CD4-positive, alpha-beta T cell treated with Interleukin-12 subunit alpha and Interleukin-12 subunit beta, for 1 hour (primary cell): Measurements from ENCODE around the gene MGLL.

Experiments used
- DNase-seq: peaks from one replicate; pipeline ENCODE4 v3.0.0-alpha.2; 2020

MGLL gene

DNA sequence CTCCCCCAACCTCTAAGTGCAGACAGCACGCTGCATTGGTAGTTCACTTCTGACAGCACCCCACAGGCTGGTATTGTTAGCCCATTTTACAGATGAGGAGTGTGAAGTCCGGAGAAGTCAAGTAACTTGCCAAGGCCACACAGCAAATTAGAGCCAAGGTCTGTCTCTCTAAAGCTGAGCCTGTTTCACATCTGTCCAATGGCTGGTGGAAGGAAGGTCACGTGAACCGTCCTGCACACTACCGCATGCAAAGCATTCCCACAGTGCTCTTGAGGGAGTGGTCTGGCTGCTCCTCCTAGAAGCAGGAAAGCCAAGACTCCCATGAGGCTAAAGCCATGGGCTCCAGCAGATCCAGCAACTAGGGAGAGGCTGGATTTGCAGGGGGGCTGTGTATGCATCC lies 50.0 kb downstream of the MGLL start:
- DNase-seq = no peak

DNA sequence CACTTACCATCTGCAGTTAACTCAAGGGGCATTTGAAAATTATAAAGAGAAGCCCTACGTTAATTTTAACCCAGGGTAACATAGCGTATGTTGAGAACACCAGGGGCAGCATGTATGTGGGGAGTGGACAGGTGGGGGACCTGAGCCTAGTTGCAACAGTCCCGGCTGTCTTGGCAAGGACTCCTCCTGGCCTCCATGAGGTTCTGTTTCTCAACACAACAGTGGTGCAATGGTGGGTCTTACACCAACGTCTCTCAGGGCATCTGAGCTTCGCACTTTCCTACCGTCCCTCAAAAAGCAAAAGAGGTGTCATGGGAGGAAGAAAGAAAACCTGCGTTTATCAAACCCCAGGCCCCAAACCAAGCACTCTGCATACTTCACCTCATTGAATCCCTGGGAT lies 50.6 kb downstream of the MGLL start:
- DNase-seq = no peak

DNA sequence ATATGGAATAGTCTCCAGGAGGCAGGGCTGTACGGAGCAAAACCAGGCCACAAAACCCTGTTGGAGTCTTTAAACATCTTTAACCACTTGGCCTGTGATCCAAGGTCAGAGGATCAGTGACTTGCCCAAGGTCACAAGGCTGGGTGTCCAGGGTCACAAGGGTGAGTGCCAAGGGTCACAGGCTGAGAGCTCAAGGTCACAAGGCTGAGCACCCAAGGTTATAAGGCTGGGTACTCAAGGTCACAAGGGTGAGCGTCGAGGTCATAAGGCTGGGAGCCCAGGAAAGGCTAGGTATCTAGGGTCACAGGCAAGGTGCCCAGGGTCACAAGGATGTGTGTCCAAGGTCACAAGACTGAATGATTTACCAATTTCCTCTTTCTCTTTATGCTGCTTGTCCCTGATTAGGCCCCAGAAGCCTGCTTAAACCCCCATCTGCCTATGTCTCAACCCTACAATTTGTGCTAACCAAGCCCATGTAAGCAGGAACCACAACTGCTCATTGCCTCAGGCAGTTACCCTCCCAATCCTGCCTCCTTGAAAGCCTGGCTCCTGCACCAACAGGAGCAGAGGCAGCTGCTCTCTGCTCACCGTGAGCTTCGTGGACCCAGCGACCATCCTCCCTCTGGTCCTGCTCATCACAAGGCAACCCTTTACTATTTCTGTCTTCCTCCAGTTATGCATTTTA lies 51.5 kb downstream of the MGLL start:
- DNase-seq = no peak

DNA sequence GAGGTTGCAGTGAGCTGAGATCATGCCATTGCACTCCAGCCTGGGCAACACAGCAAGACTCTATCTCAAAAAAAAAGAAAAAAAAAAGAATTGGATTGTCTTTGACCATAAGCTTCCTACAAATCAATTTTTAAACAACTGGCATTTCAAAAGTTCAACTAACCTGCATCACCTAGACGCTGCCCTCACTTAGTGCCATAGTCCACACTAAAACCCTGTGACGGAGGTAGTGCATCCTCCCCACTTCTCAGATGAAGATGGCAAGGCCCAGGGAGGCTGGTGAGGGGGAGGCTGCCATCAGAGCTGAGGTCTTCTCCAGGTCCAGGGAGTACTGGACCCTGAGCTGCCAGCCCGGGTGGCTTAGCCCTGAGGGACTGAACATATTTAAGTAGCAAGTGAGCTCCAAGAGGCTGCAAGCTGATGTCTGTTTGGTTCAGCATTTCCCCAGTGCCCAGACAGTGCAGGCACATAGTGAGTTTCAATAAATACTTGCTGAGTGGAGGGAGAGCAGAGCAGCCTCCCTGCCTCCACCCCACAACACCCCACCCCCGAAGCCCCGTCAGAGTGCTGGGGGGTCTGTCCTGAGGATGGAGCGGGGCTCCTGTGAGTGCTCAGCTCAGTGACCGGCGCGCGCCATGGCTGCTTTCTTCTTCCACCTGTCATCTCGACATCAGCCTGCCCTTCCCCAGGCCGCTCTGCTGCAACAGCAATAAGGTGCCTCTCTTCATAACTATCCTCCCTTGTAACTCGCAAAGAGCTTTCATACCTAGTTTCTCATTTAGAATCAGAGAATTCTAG lies 52.8 kb downstream of the MGLL start:
- no peak for DNase-seq

DNA sequence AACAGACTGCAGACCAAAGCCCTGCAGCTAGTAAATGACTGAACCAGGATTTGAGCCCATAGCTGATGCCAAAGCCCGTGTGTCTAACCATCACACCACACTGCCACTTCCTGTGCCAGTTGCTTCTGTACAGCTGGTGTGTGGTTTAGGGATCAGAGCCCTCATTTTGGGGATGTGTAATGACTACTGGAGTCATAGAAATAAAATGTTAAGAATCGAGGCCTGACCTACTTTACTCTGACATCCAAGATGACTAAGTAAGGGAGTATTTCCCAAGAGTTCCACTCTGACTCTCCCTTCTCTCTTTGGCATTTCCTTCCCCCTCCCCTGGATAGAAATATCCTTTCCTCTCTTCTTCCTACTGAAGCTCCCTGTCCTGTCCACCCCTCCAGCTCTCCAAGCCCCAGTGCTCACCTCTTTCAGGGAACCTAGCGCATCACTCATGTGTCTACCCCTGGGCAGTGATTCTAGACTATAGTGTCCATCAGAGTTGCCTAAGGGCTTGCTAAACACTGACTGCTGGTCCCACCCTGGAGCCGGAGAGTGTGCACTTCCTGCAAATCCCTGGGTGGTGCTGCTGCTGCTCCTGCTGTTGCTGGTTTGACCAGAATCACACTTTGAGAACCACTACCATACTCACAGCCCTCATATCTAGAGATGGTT lies 53.8 kb downstream of the MGLL start:
- DNase-seq = no peak

DNA sequence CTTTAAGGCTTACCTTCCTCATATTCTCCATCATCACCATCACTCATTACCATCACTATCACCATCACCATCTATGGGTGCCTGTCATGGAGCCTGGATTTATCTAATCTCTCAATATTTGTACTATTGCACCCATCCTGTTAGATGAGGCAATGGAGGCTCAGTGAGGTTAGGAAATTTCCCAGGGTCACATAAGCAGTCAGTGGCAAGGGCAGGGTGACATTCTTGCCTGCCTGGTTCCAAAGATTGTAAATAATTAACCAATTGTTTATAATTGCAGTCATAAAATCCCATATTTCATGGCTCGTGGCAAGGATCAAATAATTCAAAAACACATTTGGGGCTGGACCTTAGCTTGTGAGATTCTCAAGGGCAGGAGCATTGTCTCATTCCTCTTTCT lies 55.2 kb downstream of the MGLL start:
- DNase-seq = no peak

DNA sequence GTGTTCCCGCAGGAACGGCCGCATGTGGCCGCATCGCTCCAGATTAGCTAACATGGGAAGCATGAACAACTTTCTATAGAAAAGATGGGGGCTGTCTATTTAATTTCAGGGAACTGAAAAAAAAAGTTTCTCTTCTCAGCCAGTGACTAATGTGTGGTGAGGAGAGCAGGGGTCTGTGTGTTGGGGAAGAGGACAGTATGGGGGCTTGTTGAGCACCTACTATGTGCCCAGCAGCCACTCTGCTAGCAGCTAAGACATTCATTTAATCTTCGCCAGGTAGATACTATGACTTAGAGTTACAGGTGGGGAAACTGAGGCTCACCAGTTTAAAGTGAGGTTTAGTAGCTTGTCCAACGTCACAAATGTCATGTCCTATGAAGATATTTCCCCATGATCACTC lies 56.6 kb downstream of the MGLL start:
- DNase-seq = no peak

DNA sequence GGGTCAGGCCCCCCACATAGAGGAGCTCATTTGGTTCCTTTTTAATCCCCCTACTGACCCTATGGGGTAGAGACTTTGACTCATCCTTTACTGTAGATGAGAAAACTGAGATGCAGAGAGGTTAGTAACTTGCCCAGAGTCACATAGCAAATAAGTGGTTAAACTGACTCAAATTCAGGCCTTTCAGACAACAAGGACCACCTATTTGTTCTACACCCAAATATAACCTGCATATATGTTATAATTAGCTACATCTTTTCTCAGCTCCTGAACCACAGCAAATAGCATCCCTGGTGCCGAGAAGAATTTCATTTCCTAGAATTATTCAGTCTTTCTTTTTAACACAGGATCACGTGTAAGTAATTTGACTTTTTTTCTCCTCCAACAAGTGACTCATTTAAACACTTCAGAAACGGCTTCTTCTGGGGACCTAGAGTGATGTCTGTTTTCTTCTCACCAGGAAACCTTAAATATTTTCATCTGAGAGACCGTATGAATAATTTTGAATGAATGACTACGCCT lies 57.4 kb downstream of the MGLL start:
- DNase-seq = no peak

DNA sequence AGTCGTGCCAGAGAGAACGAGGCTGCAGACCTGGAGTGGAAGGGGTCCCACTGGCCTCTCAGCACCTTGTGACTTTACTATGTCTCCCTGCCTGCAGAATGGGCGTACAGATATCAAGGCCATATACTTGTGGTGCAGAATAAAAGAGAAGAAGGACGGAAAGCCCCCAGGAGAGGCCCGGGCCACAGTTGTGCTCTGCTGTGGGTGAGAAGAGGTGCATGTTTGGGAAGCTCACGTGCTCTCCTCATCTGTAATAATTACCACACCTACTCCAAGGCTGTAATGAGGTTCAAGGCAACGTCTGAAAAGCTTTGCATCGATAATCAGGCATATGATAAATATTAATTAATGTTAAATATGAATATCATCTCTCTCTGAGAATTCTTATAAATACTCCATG lies 58.0 kb downstream of the MGLL start:
- no peak for DNase-seq

DNA sequence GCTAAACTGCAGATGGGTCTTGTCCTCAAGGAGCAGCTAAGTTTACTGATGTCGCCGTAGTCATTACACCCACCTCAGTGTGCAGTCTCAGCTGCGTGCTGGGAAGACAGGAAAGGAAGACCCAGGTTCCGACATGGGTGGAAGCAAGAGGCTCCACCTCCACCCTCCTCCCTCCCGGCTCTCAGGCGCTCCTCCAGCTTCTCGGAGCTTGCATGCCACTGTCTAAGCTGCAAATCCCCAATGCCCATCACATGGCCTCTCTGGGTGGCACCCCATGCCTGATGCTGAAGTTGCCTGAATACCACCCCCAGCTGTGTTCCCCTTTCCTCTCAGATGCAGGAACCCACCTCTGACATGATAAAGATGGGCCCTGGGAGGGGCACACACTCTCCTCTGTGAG lies 58.5 kb downstream of the MGLL start:
- no peak for DNase-seq

DNA sequence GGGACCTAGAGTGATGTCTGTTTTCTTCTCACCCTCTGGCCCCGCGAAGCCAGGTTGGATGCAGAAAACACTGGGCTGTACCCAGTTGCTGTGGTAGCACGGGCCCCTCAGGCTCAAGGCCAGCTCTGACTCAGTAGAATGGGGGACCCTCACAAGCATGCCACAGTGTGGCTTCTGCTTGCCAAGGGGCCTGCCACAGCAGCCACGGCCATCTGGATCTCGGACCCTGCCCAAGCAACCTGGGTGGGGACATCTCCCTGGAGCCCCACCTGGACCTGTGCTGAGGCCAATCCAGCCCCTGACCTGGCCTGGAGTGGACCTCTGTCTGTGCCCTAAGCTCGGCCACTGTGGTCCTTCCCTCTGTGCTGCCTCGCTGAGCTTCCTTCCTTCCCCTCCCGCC lies 59.0 kb downstream of the MGLL start:
- DNase-seq = no peak

DNA sequence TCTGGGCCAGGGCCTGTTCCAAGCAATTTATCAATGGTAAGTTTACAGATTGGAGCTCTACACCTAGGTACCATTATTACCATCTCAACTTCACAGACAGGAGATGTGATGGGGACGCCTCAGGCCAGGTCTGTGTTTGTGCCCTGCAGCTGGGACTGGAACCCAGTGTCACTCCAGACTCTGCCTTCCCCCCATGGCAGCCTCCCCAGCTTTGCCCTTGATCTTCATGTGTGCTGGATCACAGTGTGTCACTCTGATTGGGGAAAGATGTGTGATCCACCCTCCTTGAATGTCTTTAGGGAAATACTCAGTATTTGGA lies 59.6 kb downstream of the MGLL start:
- no peak for DNase-seq

DNA sequence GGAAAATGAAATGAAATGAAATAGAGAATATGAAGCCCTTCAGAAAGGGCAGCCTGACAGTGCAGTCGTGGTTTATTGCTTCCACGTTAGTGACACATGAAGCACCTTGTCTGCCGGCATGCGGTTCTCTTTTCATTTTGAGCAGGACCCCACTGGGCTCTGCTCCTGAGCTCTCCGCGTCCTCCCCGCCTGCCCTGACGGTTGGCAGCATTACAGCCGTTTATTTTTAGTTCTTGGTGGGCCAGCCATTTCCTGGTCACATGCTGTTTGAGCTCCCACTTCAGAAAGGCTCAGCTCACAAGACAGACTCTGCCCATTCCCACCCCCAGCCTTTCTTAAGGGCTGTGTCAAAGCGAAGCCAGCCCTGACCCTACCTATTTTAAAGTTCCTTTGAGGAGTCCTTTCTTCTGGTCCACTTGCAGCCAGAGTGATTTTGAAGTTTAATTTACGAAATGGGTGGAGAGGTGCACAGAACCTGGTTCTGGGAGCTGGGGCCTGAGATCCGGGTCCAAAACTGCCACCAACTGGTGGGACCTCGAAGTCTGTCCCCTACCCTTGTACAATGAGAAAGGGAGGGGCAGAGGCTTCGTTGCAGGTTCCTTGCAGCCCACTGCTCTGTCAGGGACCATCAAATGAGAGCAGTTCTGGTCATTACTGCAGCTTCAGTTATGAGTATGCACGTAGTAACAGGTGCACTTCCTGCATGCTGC lies 60.1 kb downstream of the MGLL start:
- DNase-seq = no peak

DNA sequence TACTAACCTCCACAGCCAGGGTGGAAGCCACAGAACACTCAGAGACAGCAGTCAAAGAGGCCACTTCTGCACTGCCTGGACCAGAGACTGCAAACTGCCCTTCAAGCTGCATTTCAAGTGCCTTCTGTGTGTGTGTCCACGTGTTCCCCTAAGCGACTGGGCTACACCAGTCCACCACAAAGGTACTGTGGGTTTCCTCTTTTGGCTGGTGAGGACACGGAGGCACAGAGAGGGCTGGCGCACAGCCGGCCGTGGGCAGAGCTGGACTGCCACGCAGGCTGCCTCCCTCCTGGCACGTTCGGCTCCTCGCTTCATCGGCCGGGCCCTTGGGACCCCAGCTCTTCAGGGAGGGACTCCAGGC lies 60.9 kb downstream of the MGLL start:
- DNase-seq = no peak

DNA sequence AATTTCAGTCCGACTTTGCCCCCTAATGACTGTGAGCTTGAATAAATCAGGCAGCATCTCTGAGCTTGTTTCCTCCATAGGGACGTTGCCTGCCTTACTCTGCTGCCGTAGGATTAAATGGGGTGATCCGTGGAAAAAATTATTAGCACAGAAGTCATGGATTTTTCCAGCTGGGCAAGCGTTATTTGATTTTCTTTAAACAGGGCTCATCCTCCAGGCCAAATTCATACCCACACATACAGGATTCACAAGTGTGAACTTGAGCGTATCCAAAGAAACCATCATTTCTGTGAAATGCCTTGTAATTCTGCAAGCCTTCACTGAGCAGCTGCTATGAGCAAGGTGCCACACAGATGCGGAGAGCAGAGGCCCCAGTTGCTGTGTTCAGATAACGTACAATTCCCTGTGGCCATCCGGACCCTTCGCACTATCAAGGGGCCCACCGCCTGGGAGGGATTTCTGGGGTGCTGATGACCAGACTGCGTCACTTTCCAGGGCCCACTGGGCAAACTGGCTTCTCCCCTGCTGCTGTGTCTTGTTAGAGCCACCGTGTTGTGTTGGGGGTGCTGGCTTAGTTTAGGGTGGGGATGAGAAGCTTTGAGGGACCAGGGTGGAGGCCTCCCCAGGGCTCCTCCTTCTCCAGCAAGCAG lies 61.4 kb downstream of the MGLL start:
- no peak for DNase-seq

DNA sequence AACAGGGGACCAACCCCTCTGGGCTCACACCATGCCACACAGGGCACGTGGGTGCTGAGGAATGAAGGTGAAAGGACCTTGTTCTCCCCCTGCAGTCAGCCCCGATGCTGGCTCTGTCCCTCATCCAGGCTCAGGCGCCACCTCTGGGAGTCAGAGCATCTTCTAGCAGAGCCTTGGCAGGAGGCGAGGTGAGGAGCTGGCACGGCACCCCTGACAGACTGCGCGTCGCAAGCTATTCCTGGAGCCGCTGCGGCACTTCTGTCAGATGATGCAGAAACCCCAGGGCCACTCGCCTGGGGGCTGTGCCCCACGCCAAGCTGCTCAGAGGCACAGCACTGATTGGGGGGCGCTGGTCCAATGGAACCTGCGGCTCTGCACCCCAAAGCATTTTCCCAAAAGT lies 62.0 kb downstream of the MGLL start:
- no peak for DNase-seq

DNA sequence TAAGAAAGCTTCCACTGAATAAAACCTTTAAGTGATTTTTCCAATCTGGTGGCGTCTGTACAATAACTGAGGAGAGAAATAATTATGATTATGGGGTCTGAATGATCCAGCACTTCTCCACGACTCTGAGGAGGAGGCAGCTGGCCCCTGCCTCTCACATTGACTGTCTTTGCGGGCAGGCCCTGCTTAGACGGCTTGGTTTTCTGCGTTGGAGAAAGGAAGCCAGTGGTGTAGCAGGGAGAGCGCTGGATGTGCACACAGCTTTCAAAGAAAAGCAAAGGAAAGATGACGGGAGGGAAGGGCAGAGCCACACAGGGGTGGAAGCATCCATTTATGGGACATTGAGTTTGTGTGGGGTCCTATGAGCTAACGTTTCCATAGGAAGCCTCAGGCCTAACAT lies 62.5 kb downstream of the MGLL start:
- no peak for DNase-seq

DNA sequence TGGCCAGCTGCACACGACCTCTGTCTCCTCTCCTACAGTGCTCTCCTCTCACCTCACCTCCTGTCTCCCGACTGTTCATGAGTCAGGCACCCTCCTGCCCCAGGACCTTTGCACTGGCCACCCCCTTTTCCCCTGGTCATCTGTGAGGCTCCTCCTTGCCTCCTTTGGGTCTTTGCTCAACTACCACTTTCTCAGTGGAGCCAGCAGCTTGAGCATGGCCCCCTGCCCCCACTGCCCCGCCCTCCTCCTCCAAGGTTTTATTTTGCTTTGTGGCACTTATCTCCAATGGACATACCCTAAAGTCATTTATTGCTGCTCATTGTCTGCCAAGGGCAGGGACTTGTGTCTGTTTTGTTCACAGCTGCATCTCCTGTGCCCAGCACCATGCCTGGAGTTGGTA lies 64.3 kb downstream of the MGLL start:
- DNase-seq = no peak

DNA sequence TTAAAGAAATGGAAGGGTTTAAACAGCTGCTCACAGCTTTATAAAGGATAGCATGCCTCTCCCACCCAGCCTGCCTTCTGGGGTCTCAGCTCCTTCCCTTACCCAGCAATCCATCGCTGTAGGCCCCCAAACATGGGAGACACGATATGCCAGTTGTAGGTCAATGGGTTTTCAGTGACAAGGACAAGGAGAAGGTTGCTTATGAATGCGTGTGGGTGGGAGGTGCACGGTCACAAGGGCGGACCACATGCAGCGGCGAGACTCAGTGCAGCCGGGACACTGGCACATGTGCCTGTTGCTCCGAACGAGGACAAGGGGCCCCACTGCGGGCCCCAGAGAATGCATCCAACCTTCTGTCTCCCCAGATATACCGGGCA lies 67.0 kb downstream of the MGLL start:
- no peak for DNase-seq

DNA sequence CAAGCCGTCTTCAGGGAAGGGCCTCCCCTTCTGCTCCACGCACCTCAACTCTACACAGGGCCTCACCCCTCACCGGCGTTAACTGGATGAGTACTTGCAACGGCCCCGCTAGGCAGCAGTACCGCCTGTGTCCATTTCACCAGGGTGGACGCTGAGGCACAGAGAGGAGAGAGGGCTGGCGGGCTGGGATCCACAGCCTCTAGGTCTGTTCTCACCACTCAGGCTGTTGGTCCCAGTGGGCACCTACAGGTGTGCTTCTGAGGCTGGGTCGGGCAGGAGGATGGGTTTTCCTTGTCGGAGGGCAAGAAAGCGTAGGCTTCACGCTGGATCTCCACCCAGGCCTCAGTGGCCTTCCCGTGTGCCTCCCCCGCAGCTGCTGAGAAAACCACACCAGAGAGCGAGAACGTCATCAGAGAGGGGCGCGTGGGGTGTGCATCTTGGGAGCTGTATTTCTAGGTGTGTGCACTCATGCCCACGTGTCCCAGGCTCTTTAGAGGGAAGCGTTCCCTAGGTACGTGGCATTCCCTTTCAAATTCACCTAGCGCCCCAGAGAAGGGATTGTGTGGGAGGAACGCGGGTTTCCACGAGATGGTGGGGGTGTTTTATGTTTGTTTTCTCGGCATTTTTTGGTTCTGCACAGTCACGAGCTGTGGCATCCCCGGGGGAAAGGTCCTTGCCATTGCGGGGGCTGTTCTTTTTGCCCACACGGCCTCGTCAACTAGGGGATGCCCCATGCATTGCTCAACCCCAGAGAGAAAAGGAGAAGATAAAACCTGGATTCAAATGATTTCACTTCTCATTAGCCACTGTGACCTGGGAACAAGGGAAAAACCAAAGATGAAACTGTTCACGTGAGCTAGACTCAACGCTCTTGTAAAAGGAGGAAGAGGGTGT lies 67.7 kb downstream of the MGLL start:
- DNase-seq = peak; percentile 33

DNA sequence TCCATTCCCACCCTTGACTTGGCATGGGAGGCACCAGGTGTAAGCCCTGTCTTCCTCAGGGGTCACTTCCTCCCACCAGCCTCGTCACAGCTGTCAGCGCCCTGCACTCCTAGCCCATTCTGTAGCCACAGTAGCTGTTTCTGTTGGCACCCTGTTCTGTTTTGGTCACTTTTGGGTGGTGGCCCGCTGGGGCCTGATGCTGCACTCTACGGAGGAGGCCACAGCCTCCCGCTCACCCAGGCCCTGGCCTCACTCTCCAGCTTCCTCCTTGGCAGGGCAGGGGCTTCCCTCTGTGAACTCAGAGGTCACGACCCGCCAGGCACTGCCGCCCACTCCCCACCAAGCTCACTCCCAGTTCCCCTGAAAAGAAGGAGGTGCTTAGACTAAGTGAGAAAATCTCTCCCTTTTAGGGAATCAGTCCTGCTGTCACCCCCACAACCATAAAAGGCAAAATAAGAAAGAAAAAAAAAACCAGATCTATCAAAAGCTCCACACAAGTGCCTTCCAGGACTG lies 68.4 kb downstream of the MGLL start:
- peak; percentile 24 for DNase-seq

DNA sequence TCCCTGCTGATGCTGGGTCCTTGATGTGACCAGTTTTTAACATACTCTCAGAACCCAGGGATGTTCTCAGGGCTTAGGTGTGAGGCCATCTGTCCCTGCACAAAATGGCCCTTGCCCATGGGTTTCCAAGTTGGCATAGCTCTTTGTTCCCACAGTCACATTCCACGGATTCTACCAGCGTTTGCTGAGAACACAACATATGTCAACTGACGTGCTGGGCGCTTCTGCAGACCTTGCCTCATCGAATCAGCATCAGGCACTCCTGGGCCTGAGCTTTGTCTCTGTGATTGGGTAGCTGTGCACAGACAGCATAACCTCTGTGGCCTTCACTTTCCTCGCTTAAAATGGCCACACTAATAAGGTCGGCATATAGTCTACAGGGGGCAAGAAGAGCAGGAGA lies 69.0 kb downstream of the MGLL start:
- DNase-seq = no peak
